Fibroblast of the aortic adventitia (primary cell): ENCODE data around the gene EXT2. TPM values are rescaled to one million over a fixed set of nuclear protein-coding genes. Genes with fewer than 3 reads are reported as not detected.

Experiments
- DNase-seq: peaks from one replicate; pipeline ENCODE4 v3.0.0-alpha.2; 2010; ENCODE audit warnings: low read depth
- H3K4me3 ChIP-seq: 2 replicates; pipeline ENCODE4 v1.5.1; 2011; ENCODE audit warnings: low read depth, mild to moderate bottlenecking, control low read depth, low read length, moderate library complexity
- CTCF ChIP-seq: IDR thresholded peaks from 2 replicates; pipeline ENCODE4 v1.5.1; 2011; ENCODE audit warnings: mild to moderate bottlenecking, low read length, control low read depth, inconsistent platforms; ENCODE audit not compliant: insufficient read depth
- total RNA-seq: library from RNA; depleted of rRNA; stranded (reverse); fragments of >200 nt; gene quantifications from 2 replicates; pipeline ENCODE4 v1.2.3, GENCODE V29; 2012; ENCODE audit warnings: low replicate concordance

EXT2 gene
- total RNA-seq, 1 donor, result 100 TPM

- TF ChIP-seq CTCF, result no peak
- no peak overlapping the region for H3K4me3 ChIP-seq
- DNase-seq, result no peak
Measured at GRCh38 chr11:44136176-44136945, 40.9 kb downstream of the EXT2 start.

- TF ChIP-seq CTCF, result no peak
- H3K4me3 ChIP-seq, result no peak overlapping the region
- DNase-seq, result no peak
Measured at GRCh38 chr11:44137057-44137456, 41.6 kb downstream of the EXT2 start.

GRCh38 chr11:44138286-44138685 is 42.8 kb downstream of the EXT2 start:
- H3K4me3 ChIP-seq, result no peak overlapping the region
- peak; percentile 15 for DNase-seq
- no peak for TF ChIP-seq CTCF

- H3K4me3 ChIP-seq, result no peak overlapping the region
- no peak for TF ChIP-seq CTCF
- peak; percentile 5 for DNase-seq
Measured at GRCh38 chr11:44138980-44139379, 43.5 kb downstream of the EXT2 start.

GRCh38 chr11:44139565-44140330 is 44.3 kb downstream of the EXT2 start:
- H3K4me3 ChIP-seq, result no peak overlapping the region
- no peak for TF ChIP-seq CTCF
- peak; percentile 5 for DNase-seq

DNA sequence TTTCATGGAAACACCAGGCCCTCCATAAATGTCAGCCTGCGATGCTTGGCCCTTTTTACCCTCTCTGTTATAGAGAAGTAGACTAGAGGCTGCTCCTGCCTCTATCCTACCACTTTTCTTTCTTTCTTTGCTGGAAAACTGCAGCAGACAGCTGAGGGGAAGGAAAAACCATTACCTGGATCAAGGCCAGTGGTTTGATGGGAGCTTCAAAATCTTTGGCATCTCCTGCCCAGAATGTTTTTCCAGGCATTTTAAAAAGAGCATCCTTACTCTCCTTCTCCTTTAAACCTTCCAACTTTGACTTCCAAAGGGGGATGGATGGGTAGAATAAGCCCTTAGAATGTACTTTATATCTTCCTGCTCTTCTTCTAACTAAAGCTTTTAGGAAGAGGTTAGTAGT is 44.9 kb downstream of the EXT2 start:
- H3K4me3 ChIP-seq, result no peak overlapping the region
- TF ChIP-seq CTCF, result no peak
- DNase-seq, result peak; percentile 12
